ENCODE measurements around the gene PEX11B. TPM values are rescaled to one million over a fixed set of nuclear protein-coding genes. Genes with fewer than 3 reads are reported as not detected.

PEX11B gene
- total RNA-seq, 2 experiments from 2014 or later, result 11.6 to 13.2 TPM

DNA sequence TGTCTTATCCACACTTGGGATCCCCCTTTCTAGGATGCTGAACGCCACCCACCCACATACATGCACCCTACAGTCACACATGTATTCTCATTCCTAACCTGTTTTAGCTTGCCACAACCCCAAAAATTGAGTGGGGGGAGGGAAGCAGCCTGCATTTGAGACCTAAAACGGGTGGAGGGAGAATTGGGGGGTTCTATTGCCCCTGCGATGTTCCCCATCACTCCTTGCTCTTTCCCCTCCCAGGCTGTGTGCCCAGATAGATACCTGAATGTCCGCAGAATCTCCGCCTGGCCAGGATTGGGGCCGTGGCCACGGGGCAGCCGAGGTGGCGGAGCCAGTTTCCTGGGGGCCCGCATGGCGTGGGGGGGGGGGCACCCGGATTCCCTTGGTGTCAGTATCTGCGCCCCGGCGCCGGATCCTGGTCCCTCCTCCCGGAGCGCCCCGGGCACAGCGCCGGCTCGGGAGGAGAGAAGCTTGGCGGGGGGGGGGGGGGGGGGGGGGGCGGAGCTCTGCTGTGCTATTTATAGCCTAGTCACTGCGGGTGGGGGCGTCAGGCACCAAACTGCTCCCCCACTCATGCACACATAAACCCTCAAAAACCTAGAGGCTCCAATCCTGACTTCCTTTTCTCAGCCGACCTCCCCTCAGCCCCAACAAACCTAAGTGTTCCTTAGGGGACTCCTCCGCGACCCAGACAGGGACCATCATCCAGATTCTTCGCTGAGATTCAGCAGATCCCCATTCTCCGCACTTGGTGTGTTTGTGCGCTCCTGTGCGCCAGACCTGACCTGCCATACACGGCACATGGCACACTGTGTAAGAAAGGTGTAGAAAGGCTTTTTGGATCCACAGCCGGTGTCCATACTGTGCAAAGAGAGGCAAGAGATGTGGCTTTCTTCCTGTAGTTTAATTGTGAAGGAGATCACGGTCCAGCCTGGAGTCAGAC is 43.9 kb upstream of the PEX11B start:
- Histone ChIP-seq H3K27ac (ENCODE audit: low read depth in 1 of 2, low read length in 2 of 2) (peak overlapping the region; percentile 56 to 58), H3K4me1 (ENCODE audit: insufficient read depth, low read length) (peaks cover 60% of the 10 kb centered on the region), H3K4me3 (ENCODE audit: low read length) (peak overlapping the region; percentile 72), H3K9me3 (ENCODE audit: control insufficient read depth in 1 of 2, insufficient read depth in 1 of 2, low read length in 2 of 2) (peaks cover 0 to 4% of the 10 kb centered on the region in 2 experiments), H3K27me3 (ENCODE audit: control insufficient read depth in 1 of 2, insufficient read depth in 2 of 2, low read length in 2 of 2) (no peaks in the 10 kb centered on the region), H3K36me3 (ENCODE audit: insufficient read depth, low read length) (no peaks in the 10 kb centered on the region)
- peak in 6 of 14 experiments; percentile 22 to 71 (median 60) for DNase-seq
- Mint-ChIP-seq H3K27me3 (no peaks in the 10 kb centered on the region), H3K4me3 (peak overlapping the region; percentile 95), H3K9me3 (no peaks in the 10 kb centered on the region), H3K27ac (peak overlapping the region; percentile 94), H3K36me3 (ENCODE audit: low read depth) (peaks cover 9% of the 10 kb centered on the region), H3K4me1 (ENCODE audit: low read depth) (peaks cover 64% of the 10 kb centered on the region)
- intact Hi-C loops (cut with DNase I, micrococcal nuclease), result loop anchor here in 1 of 2 experiments (5.0 kb wide), 1 partner anchor 35 kb away; the partner anchor contains the start of gene TXNIP
- ChIA-PET CTCF (interaction anchor here (1.8 to 5.4 kb wide), 3 partner anchors 15 to 45 kb away, joined by 5 to 40 read pairs (median 21); partner anchors contain the start of gene RBM8A), POLR2A (interaction anchor here (0.9 to 6.2 kb wide), 10 partner anchors 17 to 117 kb away, joined by 3 to 154 read pairs (median 52); partner anchors contain the start of genes NUDT17, PEX11B, PIAS3 and RBM8A)
- TF ChIP-seq, protein P1, sequence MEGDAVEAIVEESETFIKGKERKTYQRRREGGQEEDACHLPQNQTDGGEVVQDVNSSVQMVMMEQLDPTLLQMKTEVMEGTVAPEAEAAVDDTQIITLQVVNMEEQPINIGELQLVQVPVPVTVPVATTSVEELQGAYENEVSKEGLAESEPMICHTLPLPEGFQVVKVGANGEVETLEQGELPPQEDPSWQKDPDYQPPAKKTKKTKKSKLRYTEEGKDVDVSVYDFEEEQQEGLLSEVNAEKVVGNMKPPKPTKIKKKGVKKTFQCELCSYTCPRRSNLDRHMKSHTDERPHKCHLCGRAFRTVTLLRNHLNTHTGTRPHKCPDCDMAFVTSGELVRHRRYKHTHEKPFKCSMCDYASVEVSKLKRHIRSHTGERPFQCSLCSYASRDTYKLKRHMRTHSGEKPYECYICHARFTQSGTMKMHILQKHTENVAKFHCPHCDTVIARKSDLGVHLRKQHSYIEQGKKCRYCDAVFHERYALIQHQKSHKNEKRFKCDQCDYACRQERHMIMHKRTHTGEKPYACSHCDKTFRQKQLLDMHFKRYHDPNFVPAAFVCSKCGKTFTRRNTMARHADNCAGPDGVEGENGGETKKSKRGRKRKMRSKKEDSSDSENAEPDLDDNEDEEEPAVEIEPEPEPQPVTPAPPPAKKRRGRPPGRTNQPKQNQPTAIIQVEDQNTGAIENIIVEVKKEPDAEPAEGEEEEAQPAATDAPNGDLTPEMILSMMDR (IDR thresholded peaks at IDR 0.05), result no peak
- no peak for ATAC-seq (ENCODE audit: poor library complexity)

DNA sequence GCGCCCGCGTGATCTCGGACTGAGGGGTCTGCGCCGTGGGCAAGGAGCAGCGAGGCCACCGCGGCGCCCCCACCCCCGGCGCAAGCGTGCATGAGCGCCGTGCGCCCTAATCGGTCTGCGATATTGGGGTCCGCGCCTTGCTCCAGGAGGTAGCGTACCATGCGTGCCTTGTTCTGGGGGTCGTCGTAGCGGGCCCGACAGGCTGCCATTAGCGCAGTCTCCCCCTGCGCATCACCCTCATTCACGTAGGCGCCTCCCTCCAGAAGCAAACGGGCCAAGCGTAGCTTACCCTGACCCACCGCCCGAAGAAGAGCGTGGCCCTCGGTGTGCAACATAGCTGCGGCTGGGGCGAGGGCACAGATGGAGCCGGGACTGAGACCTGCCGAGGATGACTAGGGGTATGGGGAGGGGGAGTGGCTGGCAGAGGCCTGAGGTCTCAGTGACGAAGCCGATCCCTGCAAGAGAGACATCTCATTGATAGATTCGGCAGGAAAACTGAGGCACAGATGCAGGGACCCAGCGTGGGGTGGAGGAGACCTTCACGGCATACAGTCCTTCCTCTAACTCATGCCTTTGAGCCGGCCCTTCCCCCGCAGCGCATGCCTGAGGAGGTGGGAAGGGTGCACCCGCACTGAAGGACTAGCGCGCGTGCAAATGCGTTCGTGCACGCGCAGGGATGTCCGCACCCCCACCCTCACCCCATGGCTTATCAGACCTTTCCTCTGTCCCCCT is 43.1 kb upstream of the PEX11B start:
- ChIA-PET CTCF (interaction anchor here (1.8 kb wide), 1 partner anchor 16 kb away, joined by 5 read pairs; no protein-coding TSS in a partner anchor), POLR2A (interaction anchor here (0.9 to 6.2 kb wide), 9 partner anchors 18 to 116 kb away, joined by 3 to 154 read pairs (median 44); partner anchors contain the start of genes NUDT17, PEX11B, PIAS3 and RBM8A)
- no peaks in the 10 kb centered on the region for H3K9me3 ChIP-seq (ENCODE audit: control insufficient read depth in 1 of 2, insufficient read depth in 1 of 2, low read length in 2 of 2)
- H3K36me3 ChIP-seq (ENCODE audit: insufficient read depth, low read length), result no peaks in the 10 kb centered on the region
- Mint-ChIP-seq H3K36me3 (ENCODE audit: low read depth) (peaks cover 14% of the 10 kb centered on the region), H3K4me3 (peak overlapping the region; percentile 95), H3K4me1 (ENCODE audit: low read depth) (peaks cover 67% of the 10 kb centered on the region), H3K27ac (peak overlapping the region; percentile 94), H3K9me3 (no peaks in the 10 kb centered on the region), H3K27me3 (no peaks in the 10 kb centered on the region)
- ATAC-seq (ENCODE audit: poor library complexity), result no peak
- intact Hi-C loops (cut with DNase I, micrococcal nuclease), result loop anchor here in 1 of 2 experiments (5.0 kb wide), 1 partner anchor 36 kb away; the partner anchor contains the start of gene TXNIP
- no peaks in the 10 kb centered on the region for H3K27me3 ChIP-seq (ENCODE audit: control insufficient read depth in 1 of 2, insufficient read depth in 2 of 2, low read length in 2 of 2)
- peaks cover 63% of the 10 kb centered on the region for H3K4me1 ChIP-seq (ENCODE audit: insufficient read depth, low read length)
- TF ChIP-seq, protein P1 (IDR thresholded peaks at IDR 0.05), result no peak
- H3K27ac ChIP-seq (ENCODE audit: low read depth in 1 of 2, low read length in 2 of 2), result no peak overlapping the region
- DNase-seq, result peak in 10 of 14 experiments; percentile 20 to 71 (median 38)
- peak overlapping the region; percentile 72 for H3K4me3 ChIP-seq (ENCODE audit: low read length)

GRCh38 chr1:145961109-145961424 is 42.5 kb upstream of the PEX11B start:
- Histone ChIP-seq H3K9me3 (ENCODE audit: control insufficient read depth in 1 of 2, insufficient read depth in 1 of 2, low read length in 2 of 2) (no peaks in the 10 kb centered on the region), H3K4me3 (ENCODE audit: low read length) (peak overlapping the region; percentile 72), H3K27me3 (ENCODE audit: control insufficient read depth in 1 of 2, insufficient read depth in 2 of 2, low read length in 2 of 2) (no peaks in the 10 kb centered on the region), H3K4me1 (ENCODE audit: insufficient read depth, low read length) (peaks cover 62% of the 10 kb centered on the region), H3K27ac (ENCODE audit: low read depth in 1 of 2, low read length in 2 of 2) (peak overlapping the region; percentile 25 to 63), H3K36me3 (ENCODE audit: insufficient read depth, low read length) (no peaks in the 10 kb centered on the region)
- intact Hi-C loops (cut with DNase I, micrococcal nuclease), result loop anchor here in 1 of 2 experiments (5.0 kb wide), 1 partner anchor 36 kb away; the partner anchor contains the start of gene TXNIP
- Mint-ChIP-seq H3K4me3 (peak overlapping the region; percentile 95), H3K36me3 (ENCODE audit: low read depth) (peaks cover 14% of the 10 kb centered on the region), H3K4me1 (ENCODE audit: low read depth) (peaks cover 72% of the 10 kb centered on the region), H3K27ac (peak overlapping the region; percentile 87), H3K9me3 (no peaks in the 10 kb centered on the region), H3K27me3 (no peaks in the 10 kb centered on the region)
- ATAC-seq (ENCODE audit: poor library complexity), result no peak
- TF ChIP-seq, protein P1 (IDR thresholded peaks at IDR 0.05), result no peak
- CTCF ChIA-PET, result interaction anchor here (1.1 to 1.8 kb wide), 2 partner anchors 16 to 34 kb away, joined by 5 to 7 read pairs; partner anchors contain the start of gene RBM8A
- POLR2A ChIA-PET, result interaction anchor here (0.9 to 8.8 kb wide), 7 partner anchors 27 to 102 kb away, joined by 3 to 213 read pairs (median 44); partner anchors contain the start of genes PEX11B, PIAS3 and RBM8A
- DNase-seq, result peak in 2 of 14 experiments; percentile 30 to 40

Measured in CD4-positive, alpha-beta T cell (primary cell).